WTC11 (cell line): Measurements from ENCODE around the gene UGT1A3. TPM values are rescaled to one million over a fixed set of nuclear protein-coding genes. Genes with fewer than 3 reads are reported as not detected.
"Not testable (repeated sequence)": the region's sequence is repeated elsewhere in the genome, so short reads cannot be mapped to it uniquely, and the experiment has no call there.

Source experiments
- ATAC-seq: fragments of 200-7000 bp; cut with Tn5 transposase; 2 replicates; pipeline ENCODE4 v1.10.0; 2021; ENCODE audit warnings: mild to moderate bottlenecking, moderate library complexity
- CTCF ChIA-PET: fragments of 300-600 bp; sonication (Branson Sonifier 250); formaldehyde crosslinking; loops from one replicate; lab custom pipeline; 2021; ENCODE audit warnings: antibody characterized with exemption; lab: Charles Lee
- POLR2A ChIA-PET: fragments of 350-600 bp; sonication (Branson Sonifier 250); formaldehyde crosslinking; loops from one replicate; lab custom pipeline; 2021; ENCODE audit warnings: antibody characterized with exemption; lab: Charles Lee
- DNase-seq: peaks from one replicate; pipeline ENCODE4 v3.0.0; 2021; ENCODE audit warnings: low spot score
- H3K27ac Mint-ChIP-seq: 2 replicates; pipeline ENCODE4 v1.8.0; 2021; ENCODE audit warnings: mixed read lengths
- H3K27me3 Mint-ChIP-seq: 2 replicates; pipeline ENCODE4 v1.8.0; 2021; ENCODE audit warnings: low read depth, mild to moderate bottlenecking, moderate library complexity, mixed read lengths
- H3K36me3 Mint-ChIP-seq: 2 replicates; pipeline ENCODE4 v1.8.0; 2021; ENCODE audit warnings: mixed read lengths
- H3K4me1 Mint-ChIP-seq: 2 replicates; pipeline ENCODE4 v1.8.0; 2022; ENCODE audit warnings: mixed read lengths
- H3K4me3 Mint-ChIP-seq: 2 replicates; pipeline ENCODE4 v1.8.0; 2021; ENCODE audit warnings: mild to moderate bottlenecking, moderate library complexity, mixed read lengths
- H3K9me3 Mint-ChIP-seq: 2 replicates; pipeline ENCODE4 v1.8.0; 2021; ENCODE audit warnings: mixed read lengths
- CREB1 ChIP-seq: sonication (generic); formaldehyde crosslinking; IDR thresholded peaks from 2 replicates; pipeline ENCODE4 v1.8.0; 2023; ENCODE audit warnings: mild to moderate bottlenecking, missing genetic modification reagents
- FOXJ3 ChIP-seq: sonication (generic); formaldehyde crosslinking; IDR thresholded peaks from 2 replicates; pipeline ENCODE4 v1.9.0; 2021; ENCODE audit warnings: missing genetic modification reagents, mild to moderate bottlenecking, borderline replicate concordance
- GABPB1 ChIP-seq: sonication (generic); formaldehyde crosslinking; IDR thresholded peaks from 2 replicates; pipeline ENCODE4 v1.8.1; 2023; ENCODE audit warnings: mild to moderate bottlenecking, missing genetic modification reagents
- JAZF1 ChIP-seq: fragments of 250-450 bp; sonication (Bioruptor Pico); IDR thresholded peaks from 2 replicates; pipeline ENCODE4 v1.9.0; 2021; ENCODE audit warnings: moderate library complexity, mild to moderate bottlenecking, inconsistent platforms
- MXD4 ChIP-seq: fragments of 250-450 bp; sonication (Bioruptor Pico); IDR thresholded peaks from 2 replicates; pipeline ENCODE4 v1.8.0; 2021; ENCODE audit warnings: mild to moderate bottlenecking, moderate library complexity, borderline replicate concordance
- SMAD3 ChIP-seq: sonication (generic); formaldehyde crosslinking; IDR thresholded peaks from 2 replicates; pipeline ENCODE4 v1.8.0; 2022; ENCODE audit warnings: missing genetic modification reagents, mild to moderate bottlenecking, borderline replicate concordance
- SMAD4 ChIP-seq: sonication (generic); formaldehyde crosslinking; IDR thresholded peaks from 2 replicates; pipeline ENCODE4 v1.8.0; 2022; ENCODE audit warnings: mild to moderate bottlenecking, missing genetic modification reagents
- ZNF121 ChIP-seq: sonication (generic); formaldehyde crosslinking; IDR thresholded peaks from 2 replicates; pipeline ENCODE4 v1.8.0; 2023; ENCODE audit warnings: missing genetic modification reagents
- ZNF263 ChIP-seq: sonication (generic); formaldehyde crosslinking; IDR thresholded peaks from 2 replicates; pipeline ENCODE4 v1.8.1; 2022; ENCODE audit warnings: low read depth, mild to moderate bottlenecking, moderate library complexity, missing genetic modification reagents
- ZNF416 ChIP-seq: fragments of 250-450 bp; sonication (Bioruptor Pico); IDR thresholded peaks from 2 replicates; pipeline ENCODE4 v1.9.0; 2021; ENCODE audit warnings: mild to moderate bottlenecking, inconsistent platforms
- ZNF423 ChIP-seq: fragments of 250-450 bp; sonication (Bioruptor Pico); IDR thresholded peaks from 2 replicates; pipeline ENCODE4 v2.1.2; 2022; ENCODE audit warnings: mild to moderate bottlenecking, moderate library complexity
- ZNF671 ChIP-seq: fragments of 250-450 bp; sonication (Bioruptor Pico); IDR thresholded peaks from 2 replicates; pipeline ENCODE4 v1.8.0; 2021; ENCODE audit warnings: mild to moderate bottlenecking
- total RNA-seq: library from RNA; stranded (reverse); gene quantifications from 3 replicates; pipeline ENCODE4 v1.2.3, GENCODE V29; 2021
- TF ChIP-seq, protein P1 (sequence below): fragments of 250-450 bp; sonication (Bioruptor Pico); conservative IDR thresholded peaks from 2 replicates; pipeline ENCODE4 v1.9.0; 2021; ENCODE audit warnings: mild to moderate bottlenecking
- TF ChIP-seq, protein P2 (sequence below): fragments of 250-450 bp; sonication (Bioruptor Pico); IDR thresholded peaks from 2 replicates; pipeline ENCODE4 v1.8.0; 2021; ENCODE audit warnings: mild to moderate bottlenecking
- TF ChIP-seq, protein P3 (sequence below): sonication (generic); formaldehyde crosslinking; IDR thresholded peaks from 2 replicates; pipeline ENCODE4 v1.8.0; 2022; ENCODE audit warnings: mild to moderate bottlenecking, missing genetic modification reagents
- TF ChIP-seq, protein P4 (sequence below): sonication (generic); formaldehyde crosslinking; IDR thresholded peaks from 2 replicates; pipeline ENCODE4 v1.8.0; 2022; ENCODE audit warnings: mild to moderate bottlenecking, missing genetic modification reagents
- TF ChIP-seq, protein P5 (sequence below): sonication (generic); formaldehyde crosslinking; IDR thresholded peaks from 2 replicates; pipeline ENCODE4 v1.8.1; 2023; ENCODE audit warnings: mild to moderate bottlenecking, missing genetic modification reagents, borderline replicate concordance

UGT1A3 gene
- total RNA-seq, 1 experiment from 2014 or later: not detected

DNA sequence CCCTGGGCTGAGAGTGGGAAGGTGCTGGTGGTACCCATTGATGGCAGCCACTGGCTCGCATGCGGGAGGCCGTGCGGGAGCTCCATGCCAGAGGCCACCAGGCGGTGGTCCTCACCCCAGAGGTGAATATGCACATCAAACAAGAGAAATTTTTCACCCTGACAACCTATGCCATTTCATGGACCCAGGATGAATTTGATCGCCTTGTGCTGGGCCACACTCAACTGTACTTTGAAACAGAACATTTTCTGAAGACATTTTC lies 18.4 kb downstream of the UGT1A3 start:
- TF ChIP-seq SMAD4 (CRISPR knock-in tag) (no peak), ZNF416 (CRISPR knock-in tag) (no peak), ZNF121 (CRISPR knock-in tag) (no peak), MXD4 (no peak), JAZF1 (CRISPR knock-in tag) (no peak), FOXJ3 (CRISPR knock-in tag) (no peak), SMAD3 (CRISPR knock-in tag) (no peak)
- TF ChIP-seq, protein P1, sequence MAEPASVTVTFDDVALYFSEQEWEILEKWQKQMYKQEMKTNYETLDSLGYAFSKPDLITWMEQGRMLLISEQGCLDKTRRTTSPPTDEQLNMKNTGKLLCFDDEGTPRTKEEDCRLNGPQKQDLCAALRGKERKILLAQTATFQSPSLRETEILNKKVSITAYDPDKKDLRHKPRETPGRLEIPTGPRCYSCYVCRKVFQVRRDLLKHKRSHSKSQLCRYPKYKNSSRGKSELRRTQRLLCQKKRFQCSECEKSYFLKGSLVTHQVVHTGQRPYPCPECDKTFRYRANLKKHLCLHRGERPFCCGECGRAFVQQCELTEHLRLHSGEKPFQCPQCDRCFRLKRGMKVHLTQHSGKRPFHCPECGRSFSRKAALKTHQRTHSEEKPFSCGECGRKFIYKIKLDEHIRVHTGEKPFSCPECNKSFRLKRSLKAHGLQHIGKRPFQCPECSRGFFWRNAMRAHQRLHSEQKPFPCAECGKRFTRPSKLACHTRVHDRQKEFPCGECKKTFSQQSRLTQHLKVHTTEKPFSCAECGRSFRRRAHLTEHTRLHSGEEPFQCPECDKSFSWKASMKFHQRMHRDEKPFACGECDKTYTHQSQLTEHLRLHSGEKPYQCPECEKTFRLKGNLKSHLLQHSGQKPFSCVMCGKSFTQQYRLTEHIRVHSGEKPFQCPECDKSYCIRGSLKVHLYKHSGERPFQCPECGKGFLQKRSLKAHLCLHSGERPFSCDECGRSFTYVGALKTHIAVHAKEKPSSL (CRISPR knock-in tag): no peak
- TF ChIP-seq, protein P2, sequence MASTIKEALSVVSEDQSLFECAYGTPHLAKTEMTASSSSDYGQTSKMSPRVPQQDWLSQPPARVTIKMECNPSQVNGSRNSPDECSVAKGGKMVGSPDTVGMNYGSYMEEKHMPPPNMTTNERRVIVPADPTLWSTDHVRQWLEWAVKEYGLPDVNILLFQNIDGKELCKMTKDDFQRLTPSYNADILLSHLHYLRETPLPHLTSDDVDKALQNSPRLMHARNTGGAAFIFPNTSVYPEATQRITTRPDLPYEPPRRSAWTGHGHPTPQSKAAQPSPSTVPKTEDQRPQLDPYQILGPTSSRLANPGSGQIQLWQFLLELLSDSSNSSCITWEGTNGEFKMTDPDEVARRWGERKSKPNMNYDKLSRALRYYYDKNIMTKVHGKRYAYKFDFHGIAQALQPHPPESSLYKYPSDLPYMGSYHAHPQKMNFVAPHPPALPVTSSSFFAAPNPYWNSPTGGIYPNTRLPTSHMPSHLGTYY (CRISPR knock-in tag): no peak
- DNase-seq (no peak), ATAC-seq (no peak)
- no peak overlapping the region for H3K4me3 Mint-ChIP-seq
- peaks cover 12% of the 10 kb centered on the region for H3K27me3 Mint-ChIP-seq
- CTCF ChIA-PET: no interaction called here
- no peaks in the 10 kb centered on the region for H3K4me1 Mint-ChIP-seq
- peaks cover 25% of the 10 kb centered on the region for H3K36me3 Mint-ChIP-seq
- peaks cover 52% of the 10 kb centered on the region for H3K9me3 Mint-ChIP-seq
- H3K27ac Mint-ChIP-seq: no peak overlapping the region
- POLR2A ChIA-PET: no interaction called here

DNA sequence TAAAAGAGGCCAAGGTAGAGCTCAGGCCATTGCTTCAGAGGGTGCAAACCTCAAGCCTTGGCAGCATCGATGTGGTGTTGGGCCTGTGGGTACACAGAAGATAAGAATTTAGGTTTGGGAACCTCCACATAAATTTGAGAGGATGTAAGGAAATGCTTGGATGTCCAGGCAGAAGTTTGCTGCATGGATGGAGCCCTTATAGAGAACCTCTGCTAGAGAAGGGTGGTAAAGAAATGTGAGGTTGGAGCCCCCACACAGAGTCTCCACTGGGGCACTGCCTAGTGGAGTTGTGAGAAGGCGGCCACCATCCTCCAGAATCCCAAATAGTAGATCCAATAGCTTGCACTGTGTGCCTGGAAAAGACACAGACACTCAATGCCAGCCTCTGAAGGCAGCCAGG lies 21.8 kb downstream of the UGT1A3 start:
- H3K4me3 Mint-ChIP-seq, H3K4me1 Mint-ChIP-seq, ATAC-seq, DNase-seq, POLR2A ChIA-PET, CTCF ChIA-PET, H3K27ac Mint-ChIP-seq: not testable (repeated sequence)
- peaks cover 29% of the 10 kb centered on the region for H3K36me3 Mint-ChIP-seq
- peaks cover 15% of the 10 kb centered on the region for H3K27me3 Mint-ChIP-seq
- peaks cover 68% of the 10 kb centered on the region for H3K9me3 Mint-ChIP-seq

DNA sequence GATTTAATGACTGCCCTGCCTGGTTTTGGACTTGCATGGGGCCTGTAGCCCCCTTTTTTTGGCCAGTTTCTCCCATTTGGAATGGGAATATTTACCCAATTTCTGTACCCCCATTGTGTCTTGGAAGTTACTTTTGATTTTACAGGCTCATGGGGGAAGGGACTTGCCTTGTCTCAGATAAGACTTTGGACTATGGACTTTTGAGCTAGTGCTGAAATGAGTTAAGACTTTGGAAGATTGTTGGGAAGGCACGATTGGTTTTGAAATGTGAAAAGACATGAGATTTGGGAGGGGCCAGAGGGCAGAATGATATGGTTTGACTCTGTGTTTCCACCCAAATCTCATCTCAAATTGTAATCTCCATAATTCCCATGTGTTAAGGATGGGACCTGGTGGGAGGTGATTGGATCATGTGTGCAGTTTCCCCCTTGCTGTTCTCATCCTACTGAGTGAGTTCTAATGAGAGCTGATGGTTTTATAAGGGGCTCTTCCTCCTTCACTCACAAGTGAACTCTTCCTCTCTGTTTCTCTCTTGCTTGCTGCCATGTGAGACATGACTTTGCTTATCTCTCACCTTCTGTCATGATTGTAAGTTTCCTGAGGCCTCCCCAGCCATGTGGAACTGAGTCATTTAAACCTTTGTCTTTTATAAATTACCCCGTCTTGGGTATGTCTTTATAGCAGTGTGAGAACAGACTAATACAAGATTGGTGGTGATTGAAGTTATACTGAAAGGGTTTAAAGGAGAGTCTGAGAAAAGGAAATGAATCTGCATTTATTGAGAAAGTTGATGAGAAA lies 22.6 kb downstream of the UGT1A3 start:
- Mint-ChIP-seq H3K9me3 (peaks cover 68% of the 10 kb centered on the region), H3K36me3 (peaks cover 29% of the 10 kb centered on the region), H3K27me3 (peaks cover 15% of the 10 kb centered on the region)
- DNase-seq, H3K4me1 Mint-ChIP-seq, CTCF ChIA-PET, POLR2A ChIA-PET, H3K4me3 Mint-ChIP-seq, H3K27ac Mint-ChIP-seq, ATAC-seq: not testable (repeated sequence)

DNA sequence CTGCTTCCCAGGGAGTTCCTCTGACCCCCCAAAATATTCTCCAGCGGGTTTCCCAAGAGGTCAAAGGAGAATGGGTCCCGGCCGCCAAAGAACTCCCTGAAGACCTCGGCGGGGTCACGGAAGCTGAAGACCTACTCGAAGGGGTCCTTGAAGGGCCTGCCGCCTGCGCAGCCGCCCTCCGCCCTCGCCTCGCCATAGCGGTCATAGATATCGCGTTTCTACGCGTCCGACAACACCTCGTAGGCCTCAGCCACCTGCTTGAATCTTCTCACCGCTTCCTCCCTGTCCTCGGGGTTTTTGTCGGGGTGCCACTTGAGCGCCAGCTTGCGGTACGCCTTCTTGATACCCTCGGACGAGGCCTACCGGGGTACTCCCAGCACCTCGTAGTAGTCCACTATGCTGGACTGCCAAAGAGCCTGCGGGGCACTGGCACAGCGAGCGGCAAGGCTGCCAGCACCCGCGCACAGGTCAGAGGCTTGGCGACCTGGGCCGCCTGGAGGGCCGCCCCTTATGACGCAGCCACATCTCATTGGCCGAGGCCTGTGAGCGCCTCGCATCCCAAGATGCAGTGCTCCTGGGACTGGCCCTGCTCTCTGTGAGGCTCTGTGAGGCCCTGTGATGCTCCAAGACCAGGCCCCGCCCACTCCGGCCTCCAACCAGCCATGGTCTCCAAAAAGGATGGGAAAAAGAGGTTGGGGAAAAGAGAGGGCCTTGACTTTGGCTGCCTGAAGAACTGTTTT lies 26.2 kb downstream of the UGT1A3 start:
- H3K36me3 Mint-ChIP-seq: peaks cover 21% of the 10 kb centered on the region
- DNase-seq (no peak), ATAC-seq (no peak)
- no peaks in the 10 kb centered on the region for H3K4me1 Mint-ChIP-seq
- peaks cover 44% of the 10 kb centered on the region for H3K9me3 Mint-ChIP-seq
- POLR2A ChIA-PET: no interaction called here
- no peak overlapping the region for H3K4me3 Mint-ChIP-seq
- peaks cover 7% of the 10 kb centered on the region for H3K27me3 Mint-ChIP-seq
- CTCF ChIA-PET: no interaction called here
- H3K27ac Mint-ChIP-seq: no peak overlapping the region
- TF ChIP-seq SMAD4 (CRISPR knock-in tag): no peak
- TF ChIP-seq, protein P2 (CRISPR knock-in tag): no peak
- TF ChIP-seq, protein P3, sequence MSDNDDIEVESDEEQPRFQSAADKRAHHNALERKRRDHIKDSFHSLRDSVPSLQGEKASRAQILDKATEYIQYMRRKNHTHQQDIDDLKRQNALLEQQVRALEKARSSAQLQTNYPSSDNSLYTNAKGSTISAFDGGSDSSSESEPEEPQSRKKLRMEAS (CRISPR knock-in tag): no peak
- TF ChIP-seq MXD4: no peak
- TF ChIP-seq ZNF423 (CRISPR knock-in tag): no peak
- no peak for TF ChIP-seq ZNF263 (CRISPR knock-in tag)
- TF ChIP-seq, protein P4, sequence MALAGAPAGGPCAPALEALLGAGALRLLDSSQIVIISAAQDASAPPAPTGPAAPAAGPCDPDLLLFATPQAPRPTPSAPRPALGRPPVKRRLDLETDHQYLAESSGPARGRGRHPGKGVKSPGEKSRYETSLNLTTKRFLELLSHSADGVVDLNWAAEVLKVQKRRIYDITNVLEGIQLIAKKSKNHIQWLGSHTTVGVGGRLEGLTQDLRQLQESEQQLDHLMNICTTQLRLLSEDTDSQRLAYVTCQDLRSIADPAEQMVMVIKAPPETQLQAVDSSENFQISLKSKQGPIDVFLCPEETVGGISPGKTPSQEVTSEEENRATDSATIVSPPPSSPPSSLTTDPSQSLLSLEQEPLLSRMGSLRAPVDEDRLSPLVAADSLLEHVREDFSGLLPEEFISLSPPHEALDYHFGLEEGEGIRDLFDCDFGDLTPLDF (CRISPR knock-in tag): no peak
- no peak for TF ChIP-seq ZNF671 (CRISPR knock-in tag)
- TF ChIP-seq GABPB1 (CRISPR knock-in tag): no peak
- TF ChIP-seq, protein P5, sequence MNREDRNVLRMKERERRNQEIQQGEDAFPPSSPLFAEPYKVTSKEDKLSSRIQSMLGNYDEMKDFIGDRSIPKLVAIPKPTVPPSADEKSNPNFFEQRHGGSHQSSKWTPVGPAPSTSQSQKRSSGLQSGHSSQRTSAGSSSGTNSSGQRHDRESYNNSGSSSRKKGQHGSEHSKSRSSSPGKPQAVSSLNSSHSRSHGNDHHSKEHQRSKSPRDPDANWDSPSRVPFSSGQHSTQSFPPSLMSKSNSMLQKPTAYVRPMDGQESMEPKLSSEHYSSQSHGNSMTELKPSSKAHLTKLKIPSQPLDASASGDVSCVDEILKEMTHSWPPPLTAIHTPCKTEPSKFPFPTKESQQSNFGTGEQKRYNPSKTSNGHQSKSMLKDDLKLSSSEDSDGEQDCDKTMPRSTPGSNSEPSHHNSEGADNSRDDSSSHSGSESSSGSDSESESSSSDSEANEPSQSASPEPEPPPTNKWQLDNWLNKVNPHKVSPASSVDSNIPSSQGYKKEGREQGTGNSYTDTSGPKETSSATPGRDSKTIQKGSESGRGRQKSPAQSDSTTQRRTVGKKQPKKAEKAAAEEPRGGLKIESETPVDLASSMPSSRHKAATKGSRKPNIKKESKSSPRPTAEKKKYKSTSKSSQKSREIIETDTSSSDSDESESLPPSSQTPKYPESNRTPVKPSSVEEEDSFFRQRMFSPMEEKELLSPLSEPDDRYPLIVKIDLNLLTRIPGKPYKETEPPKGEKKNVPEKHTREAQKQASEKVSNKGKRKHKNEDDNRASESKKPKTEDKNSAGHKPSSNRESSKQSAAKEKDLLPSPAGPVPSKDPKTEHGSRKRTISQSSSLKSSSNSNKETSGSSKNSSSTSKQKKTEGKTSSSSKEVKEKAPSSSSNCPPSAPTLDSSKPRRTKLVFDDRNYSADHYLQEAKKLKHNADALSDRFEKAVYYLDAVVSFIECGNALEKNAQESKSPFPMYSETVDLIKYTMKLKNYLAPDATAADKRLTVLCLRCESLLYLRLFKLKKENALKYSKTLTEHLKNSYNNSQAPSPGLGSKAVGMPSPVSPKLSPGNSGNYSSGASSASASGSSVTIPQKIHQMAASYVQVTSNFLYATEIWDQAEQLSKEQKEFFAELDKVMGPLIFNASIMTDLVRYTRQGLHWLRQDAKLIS (CRISPR knock-in tag): no peak
- no peak for TF ChIP-seq CREB1 (CRISPR knock-in tag)
